Activated CD4-positive, alpha-beta T cell treated with anti-CD3 and anti-CD28 coated beads for 48 hours (primary cell): ENCODE measurements around the gene TSKU.
"Not testable (repeated sequence)": the region's sequence is repeated elsewhere in the genome, so short reads cannot be mapped to it uniquely, and the experiment has no call there.

Experiments
- DNase-seq: peaks from one replicate; pipeline ENCODE4 v3.0.0-alpha.2; 2020

The TSKU gene

GRCh38 chr11:76803811-76804600, 20.9 kb downstream of the TSKU start:
- DNase-seq: peak; percentile 88

- DNase-seq: peak; percentile 77
These were observed 22.2 kb downstream of the TSKU start for GRCh38 chr11:76805206-76805913.

DNA sequence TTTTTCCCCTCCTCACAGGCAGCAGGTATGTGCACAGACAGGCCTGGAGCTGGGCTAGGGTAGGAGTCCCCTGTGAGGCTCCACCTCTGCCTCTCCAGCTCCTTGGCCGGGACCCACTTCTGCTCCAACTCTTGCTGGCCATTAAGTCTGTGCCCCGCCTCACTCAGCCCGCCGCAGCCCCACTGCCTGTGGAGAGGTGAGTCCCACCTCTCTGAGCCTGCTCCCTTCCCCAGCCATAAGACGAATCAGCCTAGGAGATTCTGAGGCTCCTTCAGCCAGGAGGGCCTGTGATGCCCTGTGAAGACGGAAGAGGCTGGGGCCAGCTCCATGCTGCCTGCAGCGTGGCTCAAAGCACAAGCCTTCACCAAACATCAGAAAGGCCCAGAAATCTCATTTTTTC, 23.0 kb downstream of the TSKU start:
- DNase-seq: no peak

GRCh38 chr11:76806608-76807205, 23.6 kb downstream of the TSKU start:
- no peak for DNase-seq

- DNase-seq: peak; percentile 89
These were observed 24.2 kb downstream of the TSKU start for GRCh38 chr11:76807206-76807875.

- DNase-seq: no peak
These were observed 25.0 kb downstream of the TSKU start for GRCh38 chr11:76808171-76808570.

GRCh38 chr11:76808996-76809395, 25.8 kb downstream of the TSKU start:
- no peak for DNase-seq

- peak; percentile 73 for DNase-seq
These were observed 27.1 kb downstream of the TSKU start for GRCh38 chr11:76810151-76810853.

GRCh38 chr11:76811259-76811658, 28.1 kb downstream of the TSKU start:
- no peak for DNase-seq

DNA sequence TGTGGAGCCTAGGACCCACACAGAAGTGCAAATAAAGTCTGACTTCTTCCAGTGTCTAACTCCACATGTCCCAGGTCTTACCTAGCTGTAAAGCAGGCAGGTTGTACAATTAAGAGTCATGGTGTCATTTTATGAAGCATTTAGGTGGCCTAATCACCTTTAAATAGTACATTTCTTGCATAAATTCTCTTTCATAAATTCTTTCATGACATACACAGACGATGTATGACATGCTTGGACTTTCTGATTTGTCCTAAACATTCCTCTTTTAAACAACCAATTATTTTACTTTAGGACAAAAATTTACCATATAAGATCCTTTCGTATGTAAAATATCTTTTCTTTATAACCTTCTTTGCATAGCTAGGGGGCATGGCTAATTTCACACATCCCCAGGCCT, 31.3 kb downstream of the TSKU start:
- no peak for DNase-seq

DNA sequence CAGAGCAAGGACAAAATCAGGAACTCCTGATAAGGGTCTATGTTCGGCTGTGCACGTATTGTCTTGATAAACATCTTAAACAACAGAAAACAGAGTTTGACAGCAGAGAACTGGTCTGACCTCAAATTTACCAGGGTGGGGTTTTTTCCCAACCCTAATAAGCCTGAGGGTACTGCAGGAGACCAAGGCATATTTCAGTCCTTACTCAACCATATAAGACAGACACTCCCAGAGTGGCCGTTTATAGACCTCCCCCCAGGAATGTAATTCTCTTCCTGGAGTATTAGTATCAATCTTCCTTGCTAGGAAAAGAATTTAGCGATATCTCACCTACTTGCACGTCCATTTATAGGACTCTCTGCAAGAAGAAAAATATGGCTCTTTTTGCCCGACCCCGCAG, 32.5 kb downstream of the TSKU start:
- DNase-seq: not testable (repeated sequence)

DNA sequence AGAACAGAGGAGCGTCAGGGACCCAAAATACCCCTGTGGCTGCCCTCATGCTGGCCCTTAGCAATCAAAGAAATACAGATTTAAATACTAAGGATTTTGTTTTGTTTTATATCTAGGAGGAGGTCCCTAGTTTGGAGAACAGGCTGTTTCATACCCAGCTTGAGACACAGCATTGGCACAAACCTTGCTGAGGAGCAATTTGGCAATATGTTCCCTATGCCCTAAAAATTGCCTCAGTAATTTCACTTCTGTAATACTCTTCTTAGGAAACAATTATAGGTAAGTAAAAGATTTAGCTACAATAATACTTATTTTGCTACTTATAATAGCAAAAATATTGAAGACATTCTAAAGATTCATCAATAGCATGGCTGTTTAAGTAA, 37.0 kb downstream of the TSKU start:
- DNase-seq: no peak

DNA sequence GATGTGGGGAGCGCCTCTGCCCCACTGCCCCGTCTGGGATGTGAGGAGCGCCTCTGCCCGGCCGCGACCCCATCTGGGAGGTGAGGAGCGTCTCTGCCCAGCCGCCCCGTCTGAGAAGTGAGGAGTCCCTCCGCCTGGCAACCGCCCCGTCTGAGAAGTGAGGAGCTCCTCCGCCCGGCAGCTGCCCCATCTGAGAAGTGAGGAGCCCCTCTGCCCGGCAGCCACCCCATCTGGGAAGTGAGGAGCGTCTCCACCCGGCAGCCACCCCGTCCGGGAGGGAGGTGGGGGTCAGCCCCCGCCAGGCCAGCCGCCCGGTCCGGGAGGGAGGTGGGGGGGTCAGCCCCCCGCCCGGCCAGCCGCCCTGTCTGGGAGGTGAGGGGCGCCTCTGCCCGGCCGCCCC, 38.2 kb downstream of the TSKU start:
- not testable (repeated sequence) for DNase-seq

DNA sequence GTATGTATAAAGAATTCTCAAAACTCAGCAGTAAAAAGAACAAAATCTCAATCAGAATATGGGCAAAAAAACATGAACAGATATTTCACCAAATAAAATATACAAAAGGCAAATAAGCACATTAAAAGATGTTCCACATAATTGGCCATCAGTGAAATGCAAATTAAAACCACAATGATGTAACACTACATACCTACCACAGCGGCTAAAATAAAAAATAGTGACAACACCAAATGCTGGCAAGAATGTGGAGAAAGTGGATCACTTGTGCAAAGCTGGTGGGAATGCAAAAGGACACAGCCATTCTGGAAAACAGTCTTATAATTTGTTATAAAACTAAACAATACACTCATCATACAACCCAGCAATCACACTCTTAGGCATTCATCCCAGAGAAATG, 39.2 kb downstream of the TSKU start:
- no peak for DNase-seq

DNA sequence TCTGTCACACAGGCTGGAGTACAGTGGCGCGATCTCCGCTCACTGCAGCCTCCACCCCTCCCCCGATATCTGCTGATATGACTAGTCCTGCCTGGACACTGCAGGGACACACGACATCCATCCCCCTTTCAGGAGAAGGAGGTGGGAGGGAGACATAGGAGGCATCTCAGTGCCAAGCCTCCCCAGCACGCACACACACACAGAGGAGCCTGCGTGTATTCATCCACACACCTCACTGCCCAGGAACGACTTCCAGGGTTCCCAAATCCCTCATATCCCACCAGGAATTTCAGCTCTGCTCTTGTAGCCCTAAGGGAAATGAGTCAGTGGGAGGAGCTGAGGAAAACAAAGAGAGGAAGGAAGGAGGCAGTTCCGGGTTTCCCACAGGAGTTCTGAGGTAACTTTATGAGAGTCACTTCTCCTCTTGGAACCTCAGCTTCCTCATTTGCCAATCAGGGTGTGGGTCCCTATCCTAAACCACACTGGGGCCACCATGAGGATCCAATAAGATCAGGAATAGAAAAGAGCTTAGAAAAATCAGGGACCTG, 40.4 kb downstream of the TSKU start:
- DNase-seq: no peak

DNA sequence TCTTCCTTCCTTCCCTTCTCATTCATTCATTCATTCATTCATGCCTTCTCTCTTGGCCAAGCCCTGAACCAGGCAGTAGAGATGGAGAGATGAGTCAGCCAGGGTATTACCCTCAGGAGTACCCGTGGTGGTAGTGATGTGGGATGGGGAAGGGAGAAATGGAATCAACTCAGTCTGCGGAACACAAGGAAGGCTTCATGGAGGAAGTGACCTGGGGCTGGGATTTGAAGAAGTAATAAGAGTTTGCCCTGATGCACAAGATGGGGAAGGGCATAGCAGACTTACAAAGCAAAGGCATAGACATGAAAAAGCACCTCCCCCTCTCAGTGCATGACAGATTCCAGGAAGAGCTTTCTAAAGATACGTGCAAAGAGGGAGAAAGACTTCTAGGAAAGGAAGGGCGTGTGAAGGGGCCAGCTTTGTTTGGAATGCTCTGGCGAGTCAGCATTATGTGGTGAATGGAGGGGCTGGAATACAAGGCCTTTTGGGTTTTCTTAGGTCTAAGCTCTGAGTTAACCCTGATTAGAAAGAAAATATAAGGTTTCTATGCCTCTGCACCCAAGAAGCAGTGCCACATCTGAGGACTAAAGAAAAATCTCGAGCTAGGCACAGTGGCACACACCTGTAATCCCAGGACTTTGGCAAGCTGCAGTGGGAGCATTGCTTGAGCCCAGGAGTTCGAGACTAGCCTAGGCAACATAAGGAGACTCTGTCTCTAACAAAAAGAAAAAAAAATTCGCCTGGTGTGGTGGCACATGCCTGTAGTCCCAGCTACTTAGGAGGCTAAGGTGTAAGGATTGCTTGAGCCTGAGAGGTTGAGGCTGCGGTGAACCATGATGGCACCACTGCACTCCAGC, 41.2 kb downstream of the TSKU start:
- no peak for DNase-seq

GRCh38 chr11:76824980-76825725, 42.0 kb downstream of the TSKU start:
- DNase-seq: no peak

- DNase-seq: no peak
These were observed 42.7 kb downstream of the TSKU start for GRCh38 chr11:76825726-76826396.

DNA sequence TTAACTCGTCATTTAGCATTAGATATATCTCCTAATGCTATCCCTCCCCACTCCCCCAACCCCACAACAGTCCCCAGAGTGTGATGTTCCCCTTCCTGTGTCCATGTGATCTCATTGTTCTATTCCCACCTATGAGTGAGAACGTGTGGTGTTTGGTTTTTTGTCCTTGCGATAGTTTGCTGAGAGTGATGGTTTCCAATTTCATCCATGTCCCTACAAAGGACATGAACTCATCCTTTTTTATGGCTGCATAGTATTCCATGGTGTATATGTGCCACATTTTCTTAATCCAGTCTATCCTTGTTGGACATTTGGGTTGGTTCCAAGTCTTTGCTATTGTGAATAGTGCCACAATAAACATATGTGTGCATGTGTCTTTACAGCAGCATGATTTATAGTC, 43.4 kb downstream of the TSKU start:
- DNase-seq: not testable (repeated sequence)

DNA sequence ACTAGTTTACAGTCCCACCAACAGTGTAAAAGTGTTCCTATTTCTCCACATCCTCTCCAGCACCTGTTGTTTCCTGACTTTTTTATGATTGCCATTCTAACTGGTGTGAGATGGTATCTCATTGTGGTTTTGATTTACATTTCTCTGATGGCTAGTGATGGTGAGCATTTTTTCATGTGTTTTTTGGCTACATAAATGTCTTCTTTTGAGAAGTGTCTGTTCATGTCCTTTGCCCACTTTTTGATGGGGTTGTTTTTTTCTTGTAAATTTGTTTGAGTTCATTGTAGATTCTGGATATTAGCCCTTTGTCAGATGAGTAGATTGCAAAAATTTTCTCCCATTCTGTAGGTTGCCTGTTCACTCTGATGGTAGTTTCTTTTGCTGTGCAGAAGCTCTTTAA, 43.8 kb downstream of the TSKU start:
- DNase-seq: not testable (repeated sequence)
